G401.6 (cell line): ENCODE results near the gene ADAM10.

Experiments used
- FAIRE-seq: peaks from 2 replicates; lab custom pipeline; 2012; peaks lifted over from hg19 to GRCh38; lab: Jason Lieb, UNC

ADAM10 gene

GRCh38 chr15:58715266-58715917, 34.1 kb downstream of the ADAM10 start:
- no peak for FAIRE-seq

GRCh38 chr15:58710701-58711100, 38.8 kb downstream of the ADAM10 start:
- FAIRE-seq, result no peak

- FAIRE-seq, result no peak
Observed at GRCh38 chr15:58707397-58707796, 42.1 kb downstream of the ADAM10 start.

DNA sequence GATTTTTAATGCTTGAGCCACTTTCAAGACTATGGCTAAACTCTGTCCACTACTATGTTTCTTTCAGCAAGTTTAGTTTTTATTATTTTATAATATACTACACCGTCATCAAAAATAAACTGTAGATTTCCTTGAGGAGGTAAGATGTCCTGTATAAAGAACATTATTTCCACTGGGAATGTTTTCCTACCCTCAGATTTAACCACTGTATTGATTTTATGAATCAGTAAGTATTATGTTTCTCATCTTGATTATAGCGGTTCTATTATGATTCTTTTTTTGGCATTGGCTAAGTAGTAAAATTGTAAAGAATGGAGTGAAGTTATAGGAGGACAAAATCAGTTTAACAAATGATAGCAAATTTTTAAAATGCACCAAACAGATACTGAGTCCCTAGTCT, 44.4 kb downstream of the ADAM10 start:
- FAIRE-seq, result no peak

DNA sequence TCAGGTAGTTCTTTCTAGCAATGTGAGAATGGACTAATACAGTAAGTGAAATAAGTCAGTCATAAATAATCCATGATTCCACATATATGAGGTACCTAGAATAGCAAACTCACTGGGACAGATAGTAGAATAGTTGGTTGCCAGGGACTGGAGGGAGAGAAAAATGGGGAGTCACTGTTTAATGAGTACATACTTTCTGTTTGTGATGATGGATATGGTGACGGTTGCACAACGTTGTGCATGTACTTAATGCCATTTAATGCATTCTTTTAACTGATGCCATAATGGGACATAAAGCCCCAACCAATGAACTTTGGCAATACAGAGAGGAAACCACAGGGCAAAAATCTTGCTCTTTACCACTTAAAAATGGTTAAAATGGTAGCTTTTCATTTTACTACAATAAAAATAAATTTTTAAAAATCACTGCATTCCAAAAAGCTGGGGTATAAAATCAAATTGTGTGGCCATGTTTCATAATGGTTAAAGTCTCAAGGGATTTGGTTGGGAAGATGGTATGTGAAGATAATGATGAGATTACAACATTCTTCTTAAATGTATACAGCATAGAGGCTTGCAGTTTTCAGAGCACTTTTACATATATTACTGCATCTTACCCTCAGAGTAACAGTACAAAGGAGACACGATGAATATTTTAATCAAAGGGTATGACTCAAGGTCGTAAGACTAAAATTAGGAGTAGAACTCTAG, 45.2 kb downstream of the ADAM10 start:
- no peak for FAIRE-seq

- no peak for FAIRE-seq
Observed at GRCh38 chr15:58703610-58704009, 45.9 kb downstream of the ADAM10 start.

- no peak for FAIRE-seq
Observed at GRCh38 chr15:58702233-58702632, 47.3 kb downstream of the ADAM10 start.

DNA sequence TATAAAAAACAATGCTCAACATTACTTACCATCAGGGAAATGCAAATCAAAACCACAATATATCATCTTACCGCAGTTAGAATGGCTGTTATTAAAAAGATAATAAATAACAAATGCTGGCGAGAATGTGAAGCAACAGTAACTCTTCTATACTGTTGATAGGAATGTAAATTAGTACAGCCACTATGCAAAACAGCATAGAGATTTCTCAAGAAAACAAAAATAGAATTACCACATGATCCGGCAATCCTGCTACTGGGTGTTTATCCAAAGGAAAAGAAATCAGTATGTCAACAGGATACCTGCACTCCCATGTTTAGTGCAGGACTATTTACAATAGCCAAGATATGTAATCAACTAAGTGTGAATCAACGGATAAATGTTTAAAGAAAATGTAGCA, 48.1 kb downstream of the ADAM10 start:
- FAIRE-seq, result no peak

- FAIRE-seq, result no peak
Observed at GRCh38 chr15:58699769-58700168, 49.7 kb downstream of the ADAM10 start.

GRCh38 chr15:58698887-58699641, 50.4 kb downstream of the ADAM10 start:
- no peak for FAIRE-seq

DNA sequence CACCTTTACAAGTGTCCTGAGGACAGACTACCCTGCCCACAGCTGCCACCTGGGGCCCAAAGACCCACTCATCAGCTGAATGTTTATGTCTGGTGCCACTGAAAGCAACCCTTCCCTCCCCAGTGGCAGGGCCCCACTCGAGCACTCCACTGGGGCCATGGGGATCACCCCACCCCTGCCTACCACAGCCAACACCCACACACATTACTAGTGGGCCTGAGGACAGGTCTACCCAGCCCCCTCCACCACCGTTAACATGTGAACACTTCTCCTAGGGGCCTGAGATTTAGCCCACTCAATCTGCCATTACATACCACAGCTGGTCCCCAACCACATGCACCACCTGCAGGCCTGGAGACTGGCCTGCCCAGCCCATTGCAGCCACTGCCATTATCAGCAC, 52.3 kb downstream of the ADAM10 start:
- FAIRE-seq, result no peak

GRCh38 chr15:58696738-58697137, 52.8 kb downstream of the ADAM10 start:
- FAIRE-seq, result no peak

DNA sequence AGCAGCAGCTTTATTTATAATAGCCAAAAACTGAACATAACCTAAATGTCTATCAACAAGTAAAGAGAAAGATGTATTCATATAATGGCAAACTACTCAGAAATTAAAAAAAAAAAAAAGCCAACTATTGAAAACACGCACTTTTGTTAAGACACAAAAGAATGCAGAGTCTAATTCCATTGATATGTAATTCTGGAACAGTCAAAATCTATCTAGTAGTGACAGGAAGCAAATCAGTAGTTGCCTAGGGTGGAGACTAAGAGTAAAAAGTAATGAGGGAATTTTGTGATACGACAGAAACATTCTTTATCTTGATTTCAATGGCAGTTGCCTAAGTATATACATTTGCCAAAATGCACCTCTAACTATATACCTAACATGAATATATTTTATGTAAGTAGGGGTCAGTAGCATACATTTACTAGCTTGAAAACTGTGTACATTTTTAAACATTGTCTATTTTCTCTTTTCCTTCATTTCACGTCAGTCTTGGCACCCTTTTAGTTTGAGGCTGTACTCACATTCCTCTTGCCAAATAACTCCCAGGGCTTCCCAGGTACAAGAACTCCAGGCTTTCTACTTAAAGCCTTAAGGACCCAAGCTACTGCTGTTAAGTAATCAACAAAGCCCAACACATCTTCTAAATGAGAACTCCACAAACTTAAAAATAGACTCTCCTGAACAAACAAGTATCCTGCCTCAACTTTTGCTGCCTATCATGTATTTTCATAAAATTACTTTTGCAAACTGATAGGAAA, 54.7 kb downstream of the ADAM10 start:
- FAIRE-seq, result no peak

DNA sequence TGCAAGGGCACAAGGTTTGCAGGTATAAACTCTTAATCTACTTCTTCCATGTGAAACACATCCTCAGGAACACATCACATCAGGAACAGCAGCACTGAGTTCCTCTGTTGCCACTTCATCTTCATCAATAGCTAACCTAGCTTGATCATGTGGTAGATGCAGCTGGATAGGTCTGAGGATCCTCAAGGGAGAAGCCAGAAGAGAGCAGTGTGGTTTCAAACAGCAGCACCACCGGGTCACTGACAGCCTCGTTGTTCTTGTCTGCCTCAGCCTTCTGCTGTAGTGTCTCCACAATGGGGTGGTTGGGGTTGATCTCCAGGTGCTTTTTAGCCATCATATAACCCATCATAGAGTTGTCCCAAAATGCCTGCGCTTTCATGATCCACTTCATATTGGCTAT, 58.8 kb downstream of the ADAM10 start:
- no peak for FAIRE-seq

DNA sequence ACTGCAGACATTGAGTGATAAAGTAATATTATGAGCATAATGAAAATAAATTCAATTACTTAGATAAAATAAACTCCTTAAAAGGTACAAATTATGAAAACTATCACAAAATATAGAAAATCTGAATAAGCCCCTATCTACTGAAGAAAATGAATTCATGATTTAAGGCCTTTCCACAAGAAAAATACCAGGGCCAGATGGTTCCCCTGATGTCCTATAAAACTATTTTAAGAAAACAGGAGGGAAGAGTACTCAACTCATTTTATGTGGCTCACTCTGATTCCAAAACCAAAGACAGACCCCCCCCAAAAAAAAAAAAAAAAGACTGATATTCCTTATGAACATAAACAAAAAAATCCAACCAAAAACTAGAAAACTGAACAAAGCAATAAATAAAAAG, 59.9 kb downstream of the ADAM10 start:
- peak; percentile 48 for FAIRE-seq

GRCh38 chr15:58686286-58686685, 63.2 kb downstream of the ADAM10 start:
- FAIRE-seq, result no peak

- no peak for FAIRE-seq
Observed at GRCh38 chr15:58684751-58685150, 64.8 kb downstream of the ADAM10 start.

- FAIRE-seq, result no peak
Observed at GRCh38 chr15:58684036-58684710, 65.3 kb downstream of the ADAM10 start.

DNA sequence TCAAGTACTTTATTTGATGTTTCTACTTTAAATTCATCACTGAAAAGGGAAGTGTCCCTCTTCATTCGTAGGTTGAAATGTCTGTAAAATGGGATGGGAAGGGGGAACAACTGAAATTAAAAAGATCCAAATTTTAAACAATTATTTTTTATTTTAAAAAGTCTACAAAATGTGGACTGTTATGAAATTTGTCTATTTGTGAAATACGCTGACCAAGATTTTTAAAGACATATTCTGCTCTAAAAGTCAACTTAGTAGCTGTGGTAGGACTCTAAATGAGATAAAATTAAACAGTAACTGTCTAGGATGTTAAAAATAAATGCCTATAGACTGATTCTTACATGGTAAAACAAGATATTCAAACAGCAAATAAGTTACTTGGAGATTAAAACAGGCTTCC, 67.3 kb downstream of the ADAM10 start:
- no peak for FAIRE-seq

DNA sequence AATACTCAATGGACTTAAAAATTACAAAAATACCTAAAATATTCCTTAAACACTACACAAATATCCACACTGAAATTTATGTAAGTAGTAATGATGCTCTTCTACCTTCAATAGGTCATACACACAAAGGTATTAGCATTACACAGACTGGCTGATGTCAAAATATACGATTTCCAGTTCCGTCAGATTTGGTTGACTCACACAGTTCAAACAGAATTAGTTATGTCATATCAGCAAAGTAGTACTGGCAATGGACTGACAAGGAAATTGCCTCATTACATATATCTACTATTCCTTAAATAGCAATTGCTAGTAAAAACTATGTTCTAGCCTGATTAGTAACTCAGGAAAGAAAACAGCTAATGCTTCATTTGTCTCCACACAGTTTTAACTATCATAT, 70.8 kb downstream of the ADAM10 start:
- no peak for FAIRE-seq

- peak; percentile 87 for FAIRE-seq
Observed at GRCh38 chr15:58677426-58677825, 72.1 kb downstream of the ADAM10 start.

DNA sequence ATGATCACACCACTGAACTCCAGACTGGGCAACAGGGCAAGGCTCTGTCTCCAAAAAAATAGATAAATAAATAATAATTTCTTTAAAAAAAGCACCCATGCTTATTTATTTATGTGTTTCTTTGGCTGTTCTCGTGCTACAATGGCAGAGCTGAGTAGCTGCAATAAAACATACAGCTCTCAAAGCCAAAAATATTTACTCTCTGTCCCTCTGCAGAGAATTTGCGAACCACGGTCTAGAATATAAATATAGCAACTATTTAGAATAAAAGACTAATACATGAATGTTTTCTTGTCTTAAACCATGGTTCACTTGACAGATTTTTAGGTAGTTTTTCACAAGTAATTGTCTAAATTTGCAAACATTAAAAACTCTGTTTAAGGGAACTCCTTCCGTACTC, 72.7 kb downstream of the ADAM10 start:
- FAIRE-seq, result no peak
